HepG2 (cell line): ENCODE data around the gene DOCK10. TPM values are rescaled to one million over a fixed set of nuclear protein-coding genes. Genes with fewer than 3 reads are reported as not detected.

Experiments
- ATAC-seq: fragments of 200-7000 bp; cut with Tn5 transposase; 3 replicates; pipeline ENCODE4 v1.9.1; 2020; ENCODE audit warnings: mild to moderate bottlenecking, moderate library complexity
- BruUV-seq: library from RNA; stranded (reverse); fragments of 400-500 nt; replicated peaks from 2 replicates; lab custom pipeline; 2021; lab: Mats Ljungman, UMichigan
- CTCF ChIA-PET: fragments of 300-600 bp; formaldehyde crosslinking; extraction: SDS; loops from one replicate; lab custom pipeline; 2021; ENCODE audit warnings: low total read pairs, inconsistent platforms, low intra/inter-chr PET ratio; lab: Yijun Ruan, JAX
- POLR2A ChIA-PET: fragments of 350-600 bp; sonication (Branson Sonifier 250); formaldehyde crosslinking; loops from one replicate; lab custom pipeline; 2020; ENCODE audit warnings: antibody characterized with exemption, inconsistent platforms; lab: Yijun Ruan, JAX
- DNase-seq: peaks from one replicate; pipeline ENCODE4 v3.0.0-alpha.2; 2015; ENCODE audit warnings: low spot score
- FAIRE-seq: peaks from 3 replicates; lab custom pipeline; 2011; peaks lifted over from hg19 to GRCh38; lab: Jason Lieb, UNC
- H2AFZ ChIP-seq: one replicate; pipeline ENCODE4 v1.6.1; 2011; ENCODE audit warnings: low read length, inconsistent platforms
- H3K27ac ChIP-seq: fragments of 300-600 bp; 3 replicates; pipeline ENCODE4 v1.8.0; 2011; ENCODE audit warnings: mixed run types, mild to moderate bottlenecking, mixed read lengths, low read length, inconsistent platforms; ENCODE audit not compliant: insufficient read depth; ENCODE audit errors: extremely low read length
- H3K27me3 ChIP-seq, 2 experiments: fragments of 200-600 bp in 1 of 2; 2 replicates in 1 of 2; 3 replicates in 1 of 2; pipeline versions ENCODE4 v1.6.0 to v1.8.0; 2011; ENCODE audit warnings: low read length in 2 of 2, mild to moderate bottlenecking in 2 of 2, moderate library complexity in 2 of 2, inconsistent platforms in 1 of 2; ENCODE audit not compliant: insufficient read depth in 2 of 2, control insufficient read depth in 1 of 2
- H3K36me3 ChIP-seq, 2 experiments: fragments of 200-600 bp in 1 of 2; replicated peaks in 1 of 2; 2 replicates in 1 of 2; 3 replicates in 1 of 2; pipeline versions ENCODE4 v1.5.1 to v1.8.0; 2011; ENCODE audit warnings: low read length in 2 of 2, inconsistent platforms in 1 of 2; ENCODE audit not compliant: insufficient read depth in 2 of 2, control insufficient read depth in 1 of 2
- H3K4me1 ChIP-seq: 2 replicates; pipeline ENCODE4 v1.5.1; 2012; ENCODE audit warnings: low read length, inconsistent platforms; ENCODE audit not compliant: insufficient read depth
- H3K4me2 ChIP-seq: 2 replicates; pipeline ENCODE4 v1.6.0; 2011; ENCODE audit warnings: low read depth, low read length, inconsistent platforms
- H3K4me3 ChIP-seq, 3 experiments: fragments of 200-600 bp in 1 of 3; sonication (generic), shearing (Covaris generic) in 1 of 3; replicated peaks in 1 of 3; 2 replicates each; pipeline ENCODE4 v1.5.1; 2011 to 2016; ENCODE audit warnings: low read length in 3 of 3, inconsistent platforms in 2 of 3, low read depth in 2 of 3, mild to moderate bottlenecking in 2 of 3, control low read depth in 1 of 3, mixed read lengths in 1 of 3; ENCODE audit not compliant: insufficient read depth in 1 of 3
- H3K79me2 ChIP-seq: one replicate; pipeline ENCODE4 v1.6.1; 2011; ENCODE audit warnings: low read length, inconsistent platforms; ENCODE audit not compliant: insufficient read depth
- H3K9ac ChIP-seq: 2 replicates; pipeline ENCODE4 v1.6.0; 2011; ENCODE audit warnings: mild to moderate bottlenecking, low read depth, low read length, inconsistent platforms; ENCODE audit not compliant: insufficient read depth
- H3K9me3 ChIP-seq: 2 replicates; pipeline ENCODE4 v1.5.1; 2012; ENCODE audit warnings: mild to moderate bottlenecking, low read length
- H4K20me1 ChIP-seq: 2 replicates; pipeline ENCODE4 v1.6.0; 2011; ENCODE audit warnings: inconsistent platforms, mild to moderate bottlenecking, low read length, moderate library complexity; ENCODE audit not compliant: insufficient read depth
- CEBPZ ChIP-seq: IDR thresholded peaks from 2 replicates; pipeline ENCODE4 v1.6.1; 2012; ENCODE audit warnings: low read length, improper control_type of control experiment
- SMARCE1 ChIP-seq: fragments of 450-650 bp; IDR thresholded peaks from 2 replicates; pipeline ENCODE4 v1.6.1; 2017; ENCODE audit warnings: borderline replicate concordance
- TFAP4 ChIP-seq: sonication (generic); IDR thresholded peaks from 2 replicates; pipeline ENCODE4 v1.6.1; 2016; ENCODE audit warnings: low read depth, borderline replicate concordance
- ZNF136 ChIP-seq: sonication (generic); formaldehyde crosslinking; IDR thresholded peaks from 2 replicates; pipeline ENCODE4 v1.8.1; 2022; ENCODE audit warnings: low read depth, mild to moderate bottlenecking, moderate library complexity, missing genetic modification reagents
- ZNF253 ChIP-seq: sonication (generic); formaldehyde crosslinking; IDR thresholded peaks from 2 replicates; pipeline ENCODE4 v1.8.0; 2022; ENCODE audit warnings: mild to moderate bottlenecking, missing genetic modification reagents, borderline replicate concordance
- ZNF496 ChIP-seq: sonication (generic); formaldehyde crosslinking; IDR thresholded peaks from 2 replicates; pipeline ENCODE4 v1.8.1; 2023; ENCODE audit warnings: mild to moderate bottlenecking, moderate library complexity, missing genetic modification reagents; ENCODE audit not compliant: insufficient replicate concordance
- ZNF777 ChIP-seq: sonication (generic); formaldehyde crosslinking; IDR thresholded peaks from 2 replicates; pipeline ENCODE4 v1.4.0; 2020; ENCODE audit warnings: missing genetic modification reagents
- ZNF841 ChIP-seq: sonication (generic); formaldehyde crosslinking; IDR thresholded peaks from 2 replicates; pipeline ENCODE4 v1.8.1; 2023; ENCODE audit warnings: missing genetic modification reagents, borderline replicate concordance
- WGBS: methylation state at CpG from one replicate; pipeline ENCODE4 v1.1.6; 2017; ENCODE audit warnings: low lambda C conversion rate; 5-methylcytosine and 5-hydroxymethylcytosine counted together
- in situ Hi-C: cut with HindIII; loops from 2 replicates; pipeline ENCODE4 v1.10.0; 2017; ENCODE audit warnings: low pct_unique_long_range_greater_than_20kb; ENCODE audit not compliant: extremely low pct_ligation_motif_present
- intact Hi-C: fragments of 100-400 bp; cut with micrococcal nuclease; formaldehyde crosslinking; loops from one replicate; pipeline ENCODE4 v1.10.0; 2022; ENCODE audit not compliant: unreplicated experiment
- polyA plus RNA-seq, 8 experiments: library from polyadenylated mRNA; depleted of rRNA in 3 of 8; stranded (reverse) in 7 of 8; unstranded in 1 of 8; fragments of >200 nt; fragmentation: Illumina TruSeq in 4 of 8; extraction: Trizol in 4 of 8; gene quantifications; 2 replicates each; pipeline versions ENCODE4 v1.2.1 to v1.2.3, GENCODE V29; 2011 to 2016; ENCODE audit warnings: low read depth in 4 of 8, missing spikeins in 1 of 8, mixed read lengths in 1 of 8; ENCODE audit not compliant: insufficient read depth in 1 of 8
- total RNA-seq, 5 experiments: library from RNA; depleted of rRNA; stranded (reverse); fragments of >200 nt; fragmentation: Illumina TruSeq; extraction: Trizol; gene quantifications; 2 replicates each; pipeline ENCODE4 v1.2.3, GENCODE V29; 2016; ENCODE audit warnings: low read depth in 1 of 5

Gene DOCK10
- total and polyA plus RNA-seq, 2 of the 13 experiments (the other 11 are each of a cell fraction or from before 2014, with no cell fraction given), result not detected

GRCh38 chr2:225040142-225040541 lies 2.1 kb downstream of the DOCK10 start:
- CTCF ChIA-PET, result no interaction called here
- H3K79me2 ChIP-seq, result no peaks in the 10 kb centered on the region
- BruUV-seq, result no TSS peak

More at GRCh38 chr2:225040142-225040541, 2.1 kb downstream of the DOCK10 start:
- no peak overlapping the region for H2AFZ ChIP-seq
- H3K27ac ChIP-seq, result no peak overlapping the region
- WGBS, result 12% methylated on average over 5 of the region's 5 CpGs
- no peaks in the 10 kb centered on the region for H4K20me1 ChIP-seq
- no peak overlapping the region for H3K4me3 ChIP-seq
- POLR2A ChIA-PET, result no interaction called here
- in situ Hi-C loops, result no loop called here
- FAIRE-seq, result no peak
- H3K4me2 ChIP-seq, result no peak overlapping the region
- no peak for TF ChIP-seq ZNF136
- TF ChIP-seq ZNF253, result no peak
- TF ChIP-seq CEBPZ, result no peak
- TF ChIP-seq ZNF841 (CRISPR knock-in tag), result no peak
- TF ChIP-seq SMARCE1, result no peak
- TF ChIP-seq ZNF496 (CRISPR knock-in tag), result no peak
- TF ChIP-seq TFAP4, result no peak
- TF ChIP-seq ZNF777 (CRISPR knock-in tag), result no peak
- TF ChIP-seq, all 625 proteins: peak for 0
- Histone ChIP-seq H3K27me3 (peaks cover 0 to 35% of the 10 kb centered on the region in 2 experiments; a peak in 3 of 5 replicates), H3K9me3 (no peaks in the 10 kb centered on the region), H3K9ac (no peak overlapping the region), H3K36me3 (no peaks in the 10 kb centered on the region), H3K4me1 (no peaks in the 10 kb centered on the region)
- ATAC-seq (no peak), DNase-seq (no peak)
- intact Hi-C loops, result no loop called here
